Osteoblast (primary cell): ENCODE measurements around the gene SLC10A3. TPM values are rescaled to one million over a fixed set of nuclear protein-coding genes. Genes with fewer than 3 reads are reported as not detected.

Source experiments
- DNase-seq: peaks from one replicate; pipeline ENCODE4 v3.0.0; 2011; ENCODE audit warnings: low spot score, mixed read lengths; ENCODE audit not compliant: insufficient read length; ENCODE audit errors: missing footprints
- H2AFZ ChIP-seq: 2 replicates; pipeline ENCODE4 v1.6.0; 2011; ENCODE audit warnings: mild to moderate bottlenecking, low read length
- H3K27ac ChIP-seq: 2 replicates; pipeline ENCODE4 v1.5.1; 2011; ENCODE audit warnings: mild to moderate bottlenecking, low read depth, low read length, moderate library complexity
- H3K27me3 ChIP-seq: 2 replicates; pipeline ENCODE4 v1.6.0; 2012; ENCODE audit warnings: mild to moderate bottlenecking, control low read depth, inconsistent platforms, low read length, moderate library complexity; ENCODE audit not compliant: insufficient read depth
- H3K36me3 ChIP-seq: 2 replicates; pipeline ENCODE4 v1.5.1; 2011; ENCODE audit warnings: mild to moderate bottlenecking, low read length, control low read depth, moderate library complexity; ENCODE audit not compliant: insufficient read depth
- H3K4me1 ChIP-seq: 2 replicates; pipeline ENCODE4 v1.5.1; 2011; ENCODE audit warnings: mild to moderate bottlenecking, low read length, control low read depth, moderate library complexity; ENCODE audit not compliant: insufficient read depth
- H3K4me2 ChIP-seq: 2 replicates; pipeline ENCODE4 v1.6.0; 2011; ENCODE audit warnings: mild to moderate bottlenecking, low read length; ENCODE audit not compliant: insufficient read depth
- H3K4me3 ChIP-seq: fragments of 200-600 bp; sonication (generic); 3 replicates; pipeline ENCODE4 v1.5.1; 2012; ENCODE audit warnings: mild to moderate bottlenecking, low read length, inconsistent platforms; ENCODE audit not compliant: insufficient read depth
- H3K79me2 ChIP-seq: 2 replicates; pipeline ENCODE4 v1.6.0; 2012; ENCODE audit warnings: mild to moderate bottlenecking, low read length, control low read depth, inconsistent platforms; ENCODE audit not compliant: insufficient read depth
- H3K9me3 ChIP-seq: 2 replicates; pipeline ENCODE4 v1.5.1; 2011; ENCODE audit warnings: low read depth, low read length, control low read depth
- H4K20me1 ChIP-seq: 2 replicates; pipeline ENCODE4 v1.6.0; 2012; ENCODE audit warnings: mild to moderate bottlenecking, low read length, control low read depth; ENCODE audit not compliant: insufficient read depth
- total RNA-seq: library from RNA; depleted of rRNA; stranded (reverse); fragments of >200 nt; gene quantifications from 2 replicates; pipeline ENCODE4 v1.2.3, GENCODE V29; 2012
- TF ChIP-seq, protein P1 (sequence below): IDR thresholded peaks from 2 replicates; pipeline ENCODE4 v1.5.1; 2011; ENCODE audit warnings: mild to moderate bottlenecking, low read depth, low read length, moderate library complexity; ENCODE audit errors: extremely low read depth

SLC10A3 gene
- total RNA-seq, 1 donor, result 36.2 TPM

DNA sequence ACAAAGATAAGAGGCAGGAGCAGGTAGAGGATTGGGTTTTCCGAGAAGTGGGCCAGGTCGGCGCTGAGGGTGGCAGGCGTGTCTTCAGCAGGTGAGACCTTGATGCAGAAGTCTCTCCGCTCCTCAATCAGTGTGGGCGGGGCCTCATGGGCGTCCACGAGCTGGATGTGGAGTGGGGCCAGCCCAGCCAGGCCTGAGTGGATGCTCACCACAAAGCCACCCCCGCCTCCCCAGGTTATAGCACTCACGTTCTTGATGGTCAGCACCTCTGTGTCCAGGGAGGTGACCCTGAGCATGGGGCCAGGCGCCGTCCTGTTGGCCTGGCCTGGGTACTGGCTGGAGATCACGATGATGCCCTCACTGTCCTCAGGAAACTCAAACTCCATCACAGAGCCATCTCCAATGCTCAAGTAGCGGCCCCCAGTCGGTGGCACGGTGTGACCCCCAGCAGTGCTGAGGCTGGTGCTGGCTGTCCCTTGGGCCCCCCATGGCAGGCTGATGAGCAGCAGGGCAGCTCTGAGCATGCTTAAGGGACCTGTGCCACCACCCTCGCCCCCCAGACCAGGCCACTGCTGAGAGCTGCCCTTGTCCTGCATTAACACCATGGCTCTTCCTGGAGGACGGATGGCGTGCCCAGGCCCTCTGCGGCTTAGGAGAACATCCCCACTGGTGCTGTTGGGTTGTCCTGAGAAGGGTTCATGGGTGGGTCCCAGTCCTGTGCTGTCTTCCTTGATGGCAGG lies 1.9 kb downstream of the SLC10A3 start:
- Histone ChIP-seq H3K27me3 (no peaks in the 10 kb centered on the region), H3K79me2 (peaks cover 22% of the 10 kb centered on the region), H3K27ac (no peak overlapping the region), H3K36me3 (peaks cover 20% of the 10 kb centered on the region), H3K4me2 (no peak overlapping the region), H2AFZ (no peak overlapping the region), H3K4me3 (no peak overlapping the region), H3K4me1 (peaks cover 10% of the 10 kb centered on the region), H4K20me1 (peaks cover 7% of the 10 kb centered on the region), H3K9me3 (no peaks in the 10 kb centered on the region)
- peak; percentile 79 for DNase-seq
- TF ChIP-seq, protein P1, sequence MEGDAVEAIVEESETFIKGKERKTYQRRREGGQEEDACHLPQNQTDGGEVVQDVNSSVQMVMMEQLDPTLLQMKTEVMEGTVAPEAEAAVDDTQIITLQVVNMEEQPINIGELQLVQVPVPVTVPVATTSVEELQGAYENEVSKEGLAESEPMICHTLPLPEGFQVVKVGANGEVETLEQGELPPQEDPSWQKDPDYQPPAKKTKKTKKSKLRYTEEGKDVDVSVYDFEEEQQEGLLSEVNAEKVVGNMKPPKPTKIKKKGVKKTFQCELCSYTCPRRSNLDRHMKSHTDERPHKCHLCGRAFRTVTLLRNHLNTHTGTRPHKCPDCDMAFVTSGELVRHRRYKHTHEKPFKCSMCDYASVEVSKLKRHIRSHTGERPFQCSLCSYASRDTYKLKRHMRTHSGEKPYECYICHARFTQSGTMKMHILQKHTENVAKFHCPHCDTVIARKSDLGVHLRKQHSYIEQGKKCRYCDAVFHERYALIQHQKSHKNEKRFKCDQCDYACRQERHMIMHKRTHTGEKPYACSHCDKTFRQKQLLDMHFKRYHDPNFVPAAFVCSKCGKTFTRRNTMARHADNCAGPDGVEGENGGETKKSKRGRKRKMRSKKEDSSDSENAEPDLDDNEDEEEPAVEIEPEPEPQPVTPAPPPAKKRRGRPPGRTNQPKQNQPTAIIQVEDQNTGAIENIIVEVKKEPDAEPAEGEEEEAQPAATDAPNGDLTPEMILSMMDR, result no peak

DNA sequence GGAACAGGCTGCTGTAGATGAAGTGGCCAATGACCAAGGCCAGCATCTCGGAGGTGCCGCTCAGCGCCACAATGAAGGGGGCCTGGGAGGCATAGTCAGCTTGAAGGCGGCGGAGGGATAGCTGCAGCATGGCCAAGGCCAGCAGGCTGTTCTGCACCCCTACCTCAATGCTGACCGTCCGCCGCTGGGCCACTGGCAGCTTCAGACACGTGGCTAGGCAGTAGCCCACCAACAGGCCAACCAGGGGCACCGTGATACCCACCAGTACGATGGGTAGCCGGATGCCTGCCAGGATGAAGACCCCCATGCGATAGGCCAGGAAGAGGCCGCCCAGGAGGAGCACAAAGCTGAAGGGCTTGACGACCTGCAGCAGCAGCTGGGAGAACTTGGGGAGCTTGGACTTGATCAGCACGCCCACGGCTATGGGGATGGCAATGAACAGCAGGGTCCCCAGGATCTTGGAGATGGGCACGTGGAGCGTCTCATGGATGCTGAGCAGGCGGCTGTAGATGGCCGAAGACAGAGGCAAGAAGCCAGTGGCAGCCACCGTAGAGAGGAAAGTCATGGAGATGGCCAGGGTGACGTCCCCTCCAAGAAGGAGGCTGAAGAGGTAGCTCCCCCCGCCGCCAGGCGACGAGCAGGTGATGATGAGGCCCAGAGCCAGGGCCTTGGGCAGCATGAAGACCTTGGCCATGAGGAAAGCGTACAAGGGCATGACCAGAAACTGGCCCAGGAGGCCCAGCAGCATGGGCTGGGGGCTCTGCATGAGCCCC lies 2.7 kb downstream of the SLC10A3 start:
- Histone ChIP-seq H4K20me1 (peaks cover 7% of the 10 kb centered on the region), H3K27me3 (no peaks in the 10 kb centered on the region), H3K4me3 (no peak overlapping the region), H3K4me2 (no peak overlapping the region), H3K9me3 (no peaks in the 10 kb centered on the region), H3K4me1 (peaks cover 10% of the 10 kb centered on the region), H3K36me3 (peaks cover 20% of the 10 kb centered on the region), H3K27ac (no peak overlapping the region), H2AFZ (no peak overlapping the region), H3K79me2 (peaks cover 22% of the 10 kb centered on the region)
- DNase-seq, result peak; percentile 81
- TF ChIP-seq, protein P1, result no peak

DNA sequence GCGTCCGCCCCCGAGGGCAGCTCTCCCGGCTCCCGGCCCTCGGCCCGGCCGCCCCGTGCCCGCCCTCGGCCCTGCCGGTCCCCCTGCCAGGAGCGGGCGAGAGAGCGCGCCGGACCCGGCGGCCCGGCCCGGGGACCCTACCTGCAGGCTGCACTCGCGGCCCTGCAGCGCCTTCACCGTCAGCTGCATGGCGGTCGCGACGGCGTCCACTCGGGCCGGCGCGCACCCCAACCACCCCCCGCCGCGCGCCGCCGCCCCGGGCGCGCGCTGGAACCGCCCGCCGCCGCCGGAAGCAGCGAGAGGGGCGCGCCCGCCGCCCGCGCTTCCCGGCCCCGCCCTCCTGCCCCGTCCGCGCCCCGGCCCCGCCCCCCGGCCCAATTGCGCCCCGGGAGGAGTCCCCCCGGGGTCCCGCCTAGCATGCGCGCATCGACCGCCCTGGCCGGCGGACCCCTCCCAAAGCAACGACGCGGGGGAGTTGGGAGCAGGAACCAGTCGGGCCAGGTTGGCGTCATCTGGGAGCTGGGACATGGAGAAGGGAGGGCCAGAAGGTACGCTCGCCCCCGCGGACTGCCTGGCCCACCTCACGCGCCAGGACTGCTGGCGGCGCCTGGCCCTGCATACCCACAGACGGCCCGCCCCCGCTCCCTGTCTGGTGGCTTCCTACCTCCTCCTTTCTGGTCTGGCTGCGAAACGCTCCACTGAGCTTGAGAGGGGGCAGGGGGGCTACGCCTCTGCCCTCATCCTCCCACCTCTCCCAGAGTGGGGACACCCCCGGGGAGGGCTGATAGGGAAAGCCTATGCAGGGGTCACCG lies 3.8 kb downstream of the SLC10A3 start, which contains the start of gene UBL4A:
UBL4A (minus strand) TSS at position 220 of the 812 bp plus-strand sequence; CDS start at position 189, 31 bp downstream.
- Histone ChIP-seq H3K27ac (peak within 1 kb of the TSS; percentile 4), H3K27me3 (no peaks in the 10 kb centered on the region), H3K4me3 (peak within 1 kb of the TSS; percentile 73), H3K4me2 (peak within 1 kb of the TSS; percentile 71), H3K79me2 (peaks cover 22% of the 10 kb centered on the region), H3K9me3 (no peaks in the 10 kb centered on the region), H4K20me1 (peaks cover 7% of the 10 kb centered on the region), H3K36me3 (peaks cover 20% of the 10 kb centered on the region), H2AFZ (no peak within 1 kb of the TSS), H3K4me1 (peaks cover 10% of the 10 kb centered on the region)
- peak; percentile 93 for DNase-seq
- TF ChIP-seq, protein P1, result no peak
